ENCODE data around the gene BATF.

GRCh38 chr14:75506930-75507329 lies 15.3 kb upstream of the BATF start:
- no peak for TF ChIP-seq CTCF (IDR thresholded peaks at IDR 0.05)
- TF ChIP-seq POLR2AphosphoS5 (IDR thresholded peaks at IDR 0.05; ENCODE audit: low read depth, low read length) = no peak
- no peak for TF ChIP-seq REST (IDR thresholded peaks at IDR 0.05; ENCODE audit: insufficient read depth in 1 of 2, low read depth in 2 of 2, low read length in 1 of 2)
- TF ChIP-seq TCF7L2 (IDR thresholded peaks at IDR 0.05; ENCODE audit: low read depth, low read length) = no peak
- no peak for TF ChIP-seq SIN3A (IDR thresholded peaks at IDR 0.05; ENCODE audit: borderline replicate concordance, insufficient read depth, low read depth, low read length)
